Left lung (tissue), 10 donors: ENCODE data around the gene FAM43B. TPM values are rescaled to one million over a fixed set of nuclear protein-coding genes. Genes with fewer than 3 reads are reported as not detected.

ENCODE experiments used
- ATAC-seq: fragments of 200-7000 bp; cut with Tn5 transposase; one replicate; pipeline ENCODE4 v1.9.1; 2020; ENCODE audit warnings: moderate library complexity
- DNase-seq, 4 donors: peaks; one replicate each; pipeline ENCODE4 v3.0.0-alpha.2; 2013 to 2020
- H3K27ac ChIP-seq, 2 donors: fragments of 200-600 bp; sonication (generic) in 1 of 2; one replicate each; pipeline versions ENCODE4 v1.5.0 to v1.8.0; 2020 to 2021
- H3K27me3 ChIP-seq, 2 donors: fragments of 200-600 bp; sonication (generic) in 1 of 2; one replicate each; pipeline versions ENCODE4 v1.5.0 to v1.8.0; 2020 to 2021
- H3K36me3 ChIP-seq, 2 donors: fragments of 200-600 bp; sonication (generic) in 1 of 2; one replicate each; pipeline versions ENCODE4 v1.5.0 to v1.8.0; 2020 to 2021
- H3K4me1 ChIP-seq, 2 donors: fragments of 200-600 bp; one replicate each; pipeline ENCODE4 v1.8.0; 2021
- H3K4me3 ChIP-seq, 2 donors: fragments of 200-600 bp; sonication (generic) in 1 of 2; one replicate each; pipeline versions ENCODE4 v1.5.0 to v1.8.0; 2020 to 2021; ENCODE audit warnings: mild to moderate bottlenecking in 1 of 2
- H3K9me3 ChIP-seq, 2 donors: fragments of 200-600 bp; sonication (generic) in 1 of 2; one replicate each; pipeline versions ENCODE4 v1.5.0 to v1.8.0; 2020 to 2021
- CTCF ChIP-seq, 2 donors: fragments of 200-600 bp; sonication (generic) in 1 of 2; IDR thresholded peaks; one replicate each; pipeline versions ENCODE4 v1.5.0 to v1.8.0; 2021; ENCODE audit warnings: antibody characterized with exemption in 2 of 2
- intact Hi-C, 2 donors: fragments of 100-400 bp; cut with DNase I; formaldehyde crosslinking; loops; one replicate each; pipeline versions ENCODE4 v1.11.2 to v1.14.2; 2022
- polyA plus RNA-seq, 6 donors: library from polyadenylated mRNA; unstranded; fragments of 120-200 nt; gene quantifications; one replicate each; pipeline ENCODE4 v1.2.1, GENCODE V29; 2013; ENCODE audit not compliant: insufficient read length in 6 of 6
- total RNA-seq, 2 donors: library from RNA; stranded (reverse); fragmentation: NEBNext Ultra II Directional; extraction: Animal tissue kit (Norgen Biotek cat#: 25700); gene quantifications; one replicate each; pipeline ENCODE4 v1.2.1, GENCODE V29; 2021
- donor health status: DM: no; HTN: yes; CAD: no.
- donor health status: DM: no; HTN: no; CAD: no.

The FAM43B gene
- total and polyA plus RNA-seq, 8 donors = 0.41 to 1.1 (median 0.69) TPM

DNA sequence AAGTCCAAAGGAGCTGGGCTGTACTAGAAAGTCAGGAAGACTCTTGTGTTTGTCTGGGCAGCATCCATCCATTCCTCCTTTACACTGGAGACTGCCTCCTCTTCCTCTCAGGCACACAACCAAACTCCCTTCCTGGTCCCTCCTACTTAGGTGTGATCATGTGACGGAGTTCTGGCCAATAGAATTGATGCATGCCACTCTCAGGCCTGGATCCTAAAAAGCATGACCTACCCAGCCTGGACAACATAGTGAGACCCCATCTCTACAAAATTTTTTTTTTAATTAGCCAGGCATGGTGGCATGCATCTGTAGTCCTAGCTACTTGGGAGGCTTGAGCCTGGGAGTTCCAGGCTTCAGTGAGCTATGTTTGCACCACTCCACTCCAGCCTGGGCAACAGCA, 8.6 kb downstream of the FAM43B start:
- ATAC-seq (no peak), DNase-seq (no peak)
- TF ChIP-seq CTCF (IDR thresholded peaks at IDR 0.05) = no peak
- H3K9me3 ChIP-seq = no peaks in the 10 kb centered on the region
- intact Hi-C loops = no loop called here
- H3K36me3 ChIP-seq = no peaks in the 10 kb centered on the region
- no peak overlapping the region for H3K4me3 ChIP-seq
- peaks cover 0 to 55% of the 10 kb centered on the region in 2 donors for H3K27me3 ChIP-seq
- no peak overlapping the region for H3K27ac ChIP-seq
- no peaks in the 10 kb centered on the region for H3K4me1 ChIP-seq

- Histone ChIP-seq H3K36me3 (no peaks in the 10 kb centered on the region), H3K9me3 (no peaks in the 10 kb centered on the region), H3K4me3 (no peak overlapping the region), H3K27me3 (peaks cover 4 to 34% of the 10 kb centered on the region in 2 donors), H3K4me1 (no peaks in the 10 kb centered on the region), H3K27ac (no peak overlapping the region)
- no peak for DNase-seq
- no peak for ATAC-seq
- intact Hi-C loops = no loop called here
- TF ChIP-seq CTCF (IDR thresholded peaks at IDR 0.05) = no peak
These were observed 12.9 kb downstream of the FAM43B start for GRCh38 chr1:20565234-20565633.

- Histone ChIP-seq H3K4me3 (no peak overlapping the region), H3K4me1 (no peaks in the 10 kb centered on the region), H3K27me3 (peaks cover 4 to 31% of the 10 kb centered on the region in 2 donors), H3K9me3 (peaks cover 0 to 9% of the 10 kb centered on the region in 2 donors), H3K36me3 (no peaks in the 10 kb centered on the region), H3K27ac (no peak overlapping the region)
- no peak for TF ChIP-seq CTCF (IDR thresholded peaks at IDR 0.05)
- intact Hi-C loops = loop anchor here in 1 of 2 donors (10.0 kb wide), 1 partner anchor 65 kb away; the partner anchor contains the start of gene PINK1
- DNase-seq (no peak), ATAC-seq (no peak)
These were observed 17.2 kb downstream of the FAM43B start for GRCh38 chr1:20569523-20570098.

DNA sequence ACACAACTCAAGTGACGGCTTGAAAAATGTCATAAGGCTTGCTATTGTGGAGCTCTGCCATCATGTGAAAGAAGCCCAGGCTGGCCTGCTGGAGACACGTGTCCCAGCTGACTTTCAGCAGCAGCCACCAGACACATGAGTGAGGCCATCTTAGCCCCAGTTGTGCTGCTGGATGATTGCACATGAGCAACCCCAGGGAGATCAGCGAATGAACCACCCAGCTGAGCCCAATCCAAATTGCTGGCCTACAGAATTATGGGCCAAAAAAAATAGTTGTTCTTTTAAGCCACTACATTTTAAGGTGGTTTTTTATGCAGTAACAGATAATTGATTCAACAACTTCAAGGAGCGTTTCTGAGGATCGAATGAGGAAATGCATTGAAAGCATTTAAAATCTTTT, 19.1 kb downstream of the FAM43B start:
- intact Hi-C loops = loop anchor here in 1 of 2 donors (10.0 kb wide), 1 partner anchor 63 kb away; the partner anchor contains the start of gene PINK1
- TF ChIP-seq CTCF (IDR thresholded peaks at IDR 0.05) = no peak

GRCh38 chr1:20573987-20574386, 21.6 kb downstream of the FAM43B start:
- ATAC-seq = no peak
- no peak for DNase-seq
- Histone ChIP-seq H3K9me3 (peaks cover 0 to 9% of the 10 kb centered on the region in 2 donors), H3K27me3 (peaks cover 4 to 39% of the 10 kb centered on the region in 2 donors), H3K36me3 (no peaks in the 10 kb centered on the region), H3K4me1 (no peaks in the 10 kb centered on the region), H3K4me3 (no peak overlapping the region), H3K27ac (no peak overlapping the region)
- intact Hi-C loops = loop anchor here in 1 of 2 donors (10.0 kb wide), 1 partner anchor 61 kb away; the partner anchor contains the start of gene PINK1
- TF ChIP-seq CTCF (IDR thresholded peaks at IDR 0.05) = no peak

More for the DNA sequence above, 19.1 kb downstream of the FAM43B start:
- Histone ChIP-seq H3K27ac (no peak overlapping the region), H3K27me3 (peaks cover 4 to 39% of the 10 kb centered on the region in 2 donors), H3K9me3 (peaks cover 0 to 9% of the 10 kb centered on the region in 2 donors), H3K4me3 (no peak overlapping the region), H3K4me1 (no peaks in the 10 kb centered on the region), H3K36me3 (no peaks in the 10 kb centered on the region)
- DNase-seq = no peak
- ATAC-seq = no peak
